ENCODE data around the gene RTP4.

Gene RTP4, protein sequence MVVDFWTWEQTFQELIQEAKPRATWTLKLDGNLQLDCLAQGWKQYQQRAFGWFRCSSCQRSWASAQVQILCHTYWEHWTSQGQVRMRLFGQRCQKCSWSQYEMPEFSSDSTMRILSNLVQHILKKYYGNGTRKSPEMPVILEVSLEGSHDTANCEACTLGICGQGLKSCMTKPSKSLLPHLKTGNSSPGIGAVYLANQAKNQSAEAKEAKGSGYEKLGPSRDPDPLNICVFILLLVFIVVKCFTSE
- total RNA-seq, result 11.2 to 21.9 reads per million in 2 donors

DNA sequence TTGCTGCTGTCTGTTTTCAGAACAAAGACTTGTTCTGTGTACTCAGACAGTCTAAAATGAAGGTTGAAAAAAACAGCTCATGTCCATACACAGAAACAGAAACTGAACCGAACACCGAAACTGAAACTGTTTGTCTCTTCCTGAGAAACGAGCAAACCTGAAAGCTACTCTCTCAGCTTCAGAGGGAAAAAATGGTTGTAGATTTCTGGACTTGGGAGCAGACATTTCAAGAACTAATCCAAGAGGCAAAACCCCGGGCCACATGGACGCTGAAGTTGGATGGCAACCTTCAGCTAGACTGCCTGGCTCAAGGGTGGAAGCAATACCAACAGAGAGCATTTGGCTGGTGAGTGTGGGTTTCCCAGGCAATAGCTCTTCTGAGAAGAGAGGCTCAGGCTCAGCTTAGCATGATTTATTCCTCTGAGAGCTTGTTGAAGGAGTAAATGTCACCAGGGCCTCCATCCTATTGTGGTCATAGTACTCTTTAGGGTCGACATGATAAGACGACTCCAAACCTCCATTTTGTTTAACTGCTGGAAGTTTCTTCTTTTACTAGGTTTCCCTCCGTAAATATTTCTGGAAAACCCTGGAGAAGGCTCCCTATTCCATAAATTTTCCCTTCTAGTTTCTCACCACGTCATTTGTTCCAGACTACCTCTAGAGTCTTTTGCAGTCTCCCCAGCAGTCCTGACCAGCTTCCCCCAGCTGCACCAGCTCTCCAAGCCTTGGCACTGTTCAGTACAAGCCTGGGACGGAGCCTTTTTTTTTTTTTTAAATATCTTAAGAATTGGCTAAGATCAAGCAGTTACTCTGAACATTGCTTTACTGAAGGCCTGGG, at the start of gene RTP4:
Gene RTP4 (plus strand): TSS at position 135 of the 838 bp plus-strand sequence. CDS start 57 bp downstream, at position 192.
- no peak for DNase-seq

DNA sequence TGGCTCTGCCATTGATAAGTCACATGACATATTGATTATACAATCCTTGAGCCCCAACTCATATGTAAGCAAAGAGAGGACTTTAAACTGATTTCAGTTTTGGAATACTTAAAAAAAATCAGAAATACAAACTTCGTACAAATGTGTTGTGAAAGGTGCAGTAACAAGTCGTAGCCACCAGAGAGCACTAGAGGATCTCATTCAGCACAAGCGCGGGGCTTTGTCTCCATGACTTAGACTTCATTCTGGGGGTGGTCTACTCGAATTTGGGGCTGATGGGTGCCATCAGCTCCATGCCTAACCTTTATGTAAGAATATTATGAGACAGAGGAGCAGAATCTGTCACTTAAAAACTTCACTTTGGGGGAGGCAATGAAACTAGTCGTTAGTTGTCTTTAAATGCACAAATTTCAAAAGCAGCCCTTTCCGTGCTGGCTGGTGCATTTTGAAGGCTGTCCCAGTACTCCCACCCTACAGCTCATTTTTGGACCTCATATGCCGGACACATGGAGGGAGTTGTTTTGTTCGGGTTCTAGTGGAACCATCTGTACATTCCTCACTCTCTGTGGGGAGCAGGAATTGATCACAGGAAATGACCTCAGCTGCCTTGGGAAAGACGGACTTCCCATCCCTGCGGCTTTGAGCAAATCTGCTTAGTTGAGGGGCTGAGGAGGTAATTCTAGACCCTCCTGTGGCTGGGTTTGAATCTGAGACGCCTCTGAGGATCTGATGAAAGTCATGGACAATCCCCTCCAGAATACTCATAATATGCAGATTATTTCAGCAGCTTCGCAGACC, 49.2 kb upstream of the RTP4 start:
- no peak for DNase-seq

DNA sequence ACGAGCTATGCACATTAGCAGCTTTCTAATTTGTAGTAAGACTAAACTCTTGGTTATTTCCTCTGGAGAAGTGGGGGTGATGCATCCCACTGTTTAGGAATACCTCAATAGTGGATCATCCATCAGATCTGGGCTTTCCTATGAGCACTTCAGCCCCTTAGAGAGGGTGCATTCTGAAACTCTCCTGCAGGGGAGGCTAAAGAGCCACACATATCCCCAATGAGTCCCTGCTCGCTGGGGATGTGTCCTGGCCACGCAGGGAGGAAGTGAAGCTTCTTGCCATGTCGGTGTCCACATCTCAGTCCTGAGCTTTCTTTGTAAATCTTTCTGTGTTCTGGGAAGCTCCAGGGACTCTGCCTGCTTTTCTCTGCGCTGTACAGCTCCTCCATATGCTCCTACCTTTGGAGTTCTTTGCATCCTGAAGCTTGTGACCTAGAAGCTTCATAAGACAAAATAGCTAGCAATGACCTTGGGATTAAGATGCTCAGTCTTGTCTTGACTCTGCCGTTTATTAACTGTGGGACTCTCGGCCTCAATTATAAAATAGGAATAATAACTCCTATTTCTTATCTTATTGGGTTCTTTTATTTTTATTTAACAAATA, 48.4 kb upstream of the RTP4 start:
- DNase-seq, result no peak

DNA sequence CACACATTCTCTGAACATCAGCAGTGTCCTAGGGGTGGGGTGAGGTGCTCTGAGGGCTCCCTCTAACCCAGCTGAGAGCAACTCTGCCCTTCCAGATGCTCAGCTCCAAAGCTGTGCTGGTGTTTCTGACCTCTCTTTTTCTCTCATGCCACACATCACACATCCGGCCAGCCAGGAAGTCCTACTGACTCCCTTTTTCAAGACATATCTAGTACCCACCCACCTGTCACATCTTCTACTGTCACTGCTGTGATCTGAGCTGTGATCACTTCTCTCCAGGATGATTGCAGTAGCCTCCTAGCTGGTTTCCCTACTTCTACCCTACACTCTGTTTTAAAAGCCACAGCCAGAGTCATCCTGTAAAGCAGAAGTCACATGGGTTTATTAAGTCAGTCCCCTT, 46.4 kb upstream of the RTP4 start:
- no peak for DNase-seq

DNA sequence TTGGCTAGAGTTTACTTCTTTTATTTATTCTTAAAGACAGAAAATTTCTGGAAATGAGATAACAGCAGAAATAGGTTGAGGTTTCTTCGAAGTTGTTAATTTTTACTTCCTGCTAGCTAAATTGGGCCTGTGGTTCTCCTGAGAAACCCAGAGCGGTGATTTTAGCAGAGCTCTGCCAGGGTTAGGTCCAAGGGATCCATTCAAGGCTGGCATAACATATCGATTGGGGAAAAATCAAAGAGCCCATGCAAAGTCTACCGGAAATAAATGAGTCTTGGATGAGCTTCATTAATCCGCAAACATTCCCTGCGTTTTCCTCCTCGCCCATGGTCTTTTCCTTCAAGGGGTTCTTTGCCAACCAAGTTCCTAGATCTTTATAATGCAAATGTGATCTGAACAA, 45.9 kb upstream of the RTP4 start:
- DNase-seq, result no peak

DNA sequence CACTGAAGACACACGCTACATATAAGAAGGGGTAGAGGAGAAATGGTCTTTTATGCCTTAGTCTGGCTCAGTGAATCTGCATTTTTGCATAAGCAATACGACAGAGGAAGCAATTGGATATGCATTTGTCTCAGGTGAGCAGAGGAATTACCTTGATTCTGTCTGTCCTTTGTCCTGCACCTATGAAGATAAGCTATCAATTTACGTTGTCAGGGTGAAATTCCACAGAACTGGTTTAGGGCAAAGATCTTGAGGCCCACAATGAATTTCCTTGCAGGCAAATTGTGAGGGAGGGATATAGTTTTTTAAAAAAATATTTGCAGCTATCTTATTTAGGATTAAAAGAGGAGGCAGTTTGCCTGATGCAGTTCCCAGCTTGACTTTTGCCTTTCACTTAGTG, 45.1 kb upstream of the RTP4 start:
- no peak for DNase-seq

DNA sequence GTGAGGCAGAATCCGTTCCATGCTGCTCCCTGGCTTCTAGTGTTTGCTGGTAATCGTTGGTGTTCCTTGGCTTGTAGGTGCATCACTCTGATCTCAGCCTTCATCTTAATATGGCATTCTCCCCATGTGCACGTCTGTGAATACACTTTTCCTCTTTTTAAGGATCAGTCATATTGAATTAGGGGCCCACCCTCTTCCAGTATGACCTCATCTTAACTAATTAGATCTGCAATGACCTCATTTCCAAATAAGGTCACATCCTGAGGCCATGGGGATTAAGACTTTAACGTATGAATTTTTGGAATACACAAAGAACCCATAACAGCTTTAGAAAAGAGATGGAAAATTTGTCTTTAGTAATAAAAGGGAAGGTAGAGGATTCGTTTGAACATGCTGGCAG, 42.6 kb upstream of the RTP4 start:
- no peak for DNase-seq

DNA sequence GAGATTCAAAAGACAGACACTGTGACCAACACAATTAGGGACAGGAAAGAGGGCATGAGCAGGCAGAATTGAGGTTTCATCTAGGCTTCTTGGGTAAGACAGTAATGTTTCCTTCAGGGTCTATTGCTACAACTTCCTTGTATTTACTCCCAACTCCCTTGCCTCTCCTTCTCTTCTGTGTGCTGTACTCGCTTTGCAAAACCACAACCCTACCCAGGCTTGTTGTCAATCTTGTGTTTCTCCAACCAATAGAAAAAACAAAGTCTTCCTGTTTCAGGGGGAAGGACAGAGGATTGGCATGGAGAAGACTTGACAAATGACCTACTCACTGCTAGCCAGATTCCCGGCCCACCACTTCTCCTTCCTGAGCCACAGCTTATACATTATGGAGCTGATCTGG, 40.3 kb upstream of the RTP4 start:
- no peak for DNase-seq

DNA sequence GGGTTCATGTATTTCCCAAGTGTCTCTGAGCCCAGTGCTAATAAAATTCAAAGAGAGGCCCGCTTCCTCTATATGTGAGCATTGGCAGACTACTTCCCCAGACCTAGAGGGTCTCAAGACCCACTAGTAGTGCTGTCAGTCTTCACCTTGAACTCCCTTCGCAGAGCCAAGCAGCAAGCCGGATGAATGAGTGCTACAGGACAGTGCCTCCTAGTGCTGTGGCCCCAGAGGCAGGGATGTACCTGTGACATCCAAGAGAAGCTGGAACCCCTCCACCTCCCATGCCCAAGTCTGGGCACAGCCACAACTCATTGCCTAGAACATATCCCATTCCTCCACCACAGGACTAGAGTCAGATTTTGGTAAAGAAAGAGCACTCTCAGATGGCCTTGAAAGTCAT, 39.5 kb upstream of the RTP4 start:
- DNase-seq, result no peak

DNA sequence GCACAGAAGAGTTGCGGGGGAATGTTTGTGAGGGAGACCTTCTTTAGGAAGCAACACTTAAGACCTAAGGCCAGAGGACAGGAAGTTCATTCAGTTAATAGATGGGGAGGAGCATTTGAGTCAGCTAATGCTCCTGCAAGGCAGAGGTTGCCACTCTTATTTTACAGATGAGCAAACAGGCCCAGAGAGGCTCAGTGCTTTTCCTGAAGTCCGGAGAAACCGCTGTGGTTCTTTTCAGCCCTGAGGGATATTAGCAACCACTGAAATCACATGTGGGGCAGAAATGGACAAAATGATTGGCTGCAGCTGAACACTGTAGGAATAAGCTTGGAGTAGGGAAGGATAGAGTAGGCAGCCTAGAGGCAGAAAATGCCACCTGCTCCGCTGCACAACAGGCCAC, 33.3 kb upstream of the RTP4 start:
- no peak for DNase-seq

DNA sequence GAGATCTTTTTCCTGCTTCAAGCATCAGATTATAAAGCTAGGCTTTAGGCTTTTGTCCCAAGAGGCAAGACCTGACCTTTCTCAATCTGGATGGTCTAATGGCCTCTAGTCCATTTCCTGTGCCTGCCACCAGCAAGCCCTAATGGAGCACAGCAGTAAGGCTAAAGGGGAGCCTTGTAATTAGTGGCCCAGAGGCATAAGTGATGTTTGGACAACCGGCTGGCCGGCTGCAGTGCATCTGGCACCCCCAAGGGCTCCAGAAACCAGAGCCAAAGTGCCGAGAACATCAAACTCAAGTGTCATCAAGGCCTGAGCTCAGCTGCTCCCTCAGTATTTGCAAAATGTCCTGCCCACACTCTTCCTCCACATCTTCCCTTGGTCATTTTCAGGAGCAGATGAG, 31.9 kb upstream of the RTP4 start:
- no peak for DNase-seq

DNA sequence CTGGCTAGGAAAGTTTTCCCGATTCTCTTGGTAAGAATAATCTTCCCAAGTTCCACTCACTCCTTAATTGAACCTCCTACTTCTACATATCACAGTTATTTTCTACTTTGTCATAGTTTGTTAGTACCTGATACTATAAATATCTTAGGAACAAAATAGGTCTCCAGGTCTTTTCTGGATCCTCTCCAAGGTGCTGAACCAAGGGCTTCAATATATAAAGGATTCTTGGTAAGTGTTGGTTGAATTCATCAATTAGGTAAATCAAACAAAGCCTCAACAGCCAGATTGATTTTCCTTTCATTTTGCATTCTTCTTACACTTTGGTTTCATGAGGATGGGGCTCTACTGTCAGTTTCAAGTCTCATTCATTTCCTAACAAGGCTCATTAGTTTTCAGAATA, 27.6 kb upstream of the RTP4 start:
- DNase-seq, result no peak

DNA sequence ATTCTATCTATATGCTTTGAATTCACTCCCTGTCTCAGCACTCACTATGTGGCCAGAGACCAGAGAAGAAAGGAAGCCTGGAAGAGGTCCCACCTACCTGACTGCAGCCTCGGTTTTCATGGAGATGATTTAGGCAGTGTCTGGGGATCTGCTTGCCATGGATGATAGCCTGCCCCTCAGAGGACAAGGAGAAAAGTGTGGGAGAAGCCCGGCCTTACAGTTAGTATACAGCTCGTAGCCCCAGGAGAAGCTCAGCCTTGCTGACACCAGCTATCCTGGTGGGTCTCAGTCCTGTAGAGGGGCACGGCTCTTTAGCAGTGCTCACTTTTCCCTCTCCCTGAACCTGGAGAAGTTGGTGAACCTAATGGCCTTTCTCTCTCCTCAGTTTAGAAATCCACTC, 25.9 kb upstream of the RTP4 start:
- DNase-seq, result no peak

DNA sequence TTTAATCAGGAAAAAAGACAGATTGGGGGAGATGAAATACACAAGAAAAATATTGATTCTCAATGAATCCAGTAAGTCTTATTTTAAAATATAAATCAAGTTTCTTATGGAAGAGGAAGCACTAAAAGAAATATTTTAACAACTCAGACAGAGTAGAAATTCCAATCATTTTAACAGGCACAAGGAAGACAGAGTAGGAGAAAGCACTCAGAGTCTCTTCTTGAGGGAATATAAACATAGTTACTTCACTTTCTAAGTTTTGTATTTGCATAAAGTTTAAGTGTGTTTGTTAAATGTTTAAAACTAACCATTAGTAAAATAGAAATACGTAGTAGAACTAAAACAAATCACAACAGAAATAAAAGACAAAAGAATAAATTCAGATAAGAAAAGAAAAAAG, 24.5 kb upstream of the RTP4 start:
- no peak for DNase-seq

DNA sequence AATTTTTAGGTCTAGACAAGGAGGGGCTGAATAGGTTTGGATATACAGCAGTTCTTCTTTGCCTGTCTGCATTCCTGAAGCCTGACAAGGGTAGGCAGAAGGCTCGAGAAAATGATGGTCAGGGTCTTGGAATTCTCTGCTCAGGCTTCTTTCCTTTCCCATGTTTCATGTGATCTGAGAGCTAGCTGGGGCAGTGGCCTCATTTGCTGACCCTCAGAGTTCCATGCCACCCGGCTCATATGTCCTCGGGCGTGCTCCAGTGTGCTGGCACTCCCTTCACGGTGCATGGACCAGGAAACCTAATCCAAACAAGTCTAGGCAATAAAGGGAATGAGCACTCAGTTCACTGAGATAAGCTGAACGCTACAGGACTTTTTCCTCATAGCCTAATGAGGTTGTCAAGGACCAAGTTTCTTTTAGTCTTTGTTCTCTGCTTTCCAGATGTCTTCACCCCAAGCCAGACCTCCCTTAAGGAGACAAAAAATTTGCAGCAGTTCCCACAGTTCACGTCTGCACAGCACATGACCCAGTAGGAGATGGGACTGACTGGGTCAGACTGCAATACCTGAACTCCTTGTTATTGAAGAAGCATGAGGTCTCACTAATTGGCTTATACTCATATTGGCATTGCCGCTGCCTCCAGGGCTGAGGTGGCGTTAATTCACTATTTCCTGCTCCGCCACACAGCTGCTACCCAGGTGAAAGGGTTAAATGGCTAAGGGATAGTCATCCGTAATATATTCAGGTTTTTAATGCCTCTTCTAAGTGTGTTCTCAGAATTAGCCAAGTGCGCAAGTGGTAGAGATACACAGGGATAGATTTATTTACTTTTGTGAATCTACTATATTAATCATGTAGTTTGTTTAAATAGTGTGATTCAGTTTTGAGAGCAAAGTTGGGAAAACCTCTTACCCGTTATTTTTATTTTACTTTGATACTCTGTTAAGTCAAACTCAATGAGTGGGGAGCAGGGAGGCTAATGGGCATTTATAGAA, 15.3 kb upstream of the RTP4 start:
- DNase-seq, result no peak

DNA sequence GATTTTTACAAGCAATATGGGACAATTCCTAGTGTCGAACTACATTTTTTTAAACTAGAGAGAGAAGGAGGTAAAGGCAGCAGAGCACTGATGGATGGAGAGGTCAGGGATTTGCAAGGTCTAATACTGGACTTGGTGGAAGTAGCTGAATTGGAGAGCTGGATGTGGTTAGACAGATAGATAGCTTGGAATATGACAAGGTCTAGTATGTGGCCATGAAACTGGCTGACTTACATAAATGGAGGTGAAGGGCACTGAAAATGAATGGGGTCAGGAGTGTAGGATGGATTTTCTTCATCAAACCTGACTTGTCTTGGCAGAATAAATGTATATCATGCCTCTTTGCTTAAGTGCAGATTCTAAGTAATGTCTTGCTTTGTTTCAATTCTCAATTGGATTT, 10.1 kb upstream of the RTP4 start:
- no peak for DNase-seq

DNA sequence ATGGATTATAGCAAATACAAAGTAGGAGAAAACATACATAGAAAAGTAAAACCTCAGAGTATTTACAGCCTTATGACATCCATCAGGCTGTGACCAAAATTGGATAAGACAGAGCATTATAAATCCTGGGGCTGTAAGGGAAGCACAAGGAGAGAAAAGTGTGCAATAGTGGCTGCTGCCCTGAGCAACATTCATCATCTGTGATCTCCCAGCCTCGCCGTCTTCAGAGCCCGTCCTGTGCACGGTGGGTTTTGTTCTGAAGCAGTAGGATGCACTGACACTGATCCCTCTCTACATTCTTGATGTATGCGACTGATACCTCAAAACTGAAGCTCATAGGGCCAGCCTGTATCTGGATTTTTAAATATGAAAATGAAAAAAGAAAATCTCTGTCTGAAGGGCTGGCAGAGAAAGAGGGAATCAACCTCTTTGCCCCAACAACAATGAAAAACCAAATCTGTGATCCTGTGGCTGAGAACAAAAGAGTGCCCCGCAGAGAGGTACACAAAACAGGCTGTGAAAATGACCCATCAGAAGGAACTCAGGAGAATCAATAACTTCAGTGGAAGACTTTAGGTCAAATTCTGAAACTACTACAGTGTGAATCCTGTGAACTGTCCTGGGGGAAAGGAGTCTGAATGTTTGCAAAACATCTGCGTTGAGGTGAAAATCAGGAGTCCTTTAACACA, 8.2 kb upstream of the RTP4 start:
- no peak for DNase-seq

DNA sequence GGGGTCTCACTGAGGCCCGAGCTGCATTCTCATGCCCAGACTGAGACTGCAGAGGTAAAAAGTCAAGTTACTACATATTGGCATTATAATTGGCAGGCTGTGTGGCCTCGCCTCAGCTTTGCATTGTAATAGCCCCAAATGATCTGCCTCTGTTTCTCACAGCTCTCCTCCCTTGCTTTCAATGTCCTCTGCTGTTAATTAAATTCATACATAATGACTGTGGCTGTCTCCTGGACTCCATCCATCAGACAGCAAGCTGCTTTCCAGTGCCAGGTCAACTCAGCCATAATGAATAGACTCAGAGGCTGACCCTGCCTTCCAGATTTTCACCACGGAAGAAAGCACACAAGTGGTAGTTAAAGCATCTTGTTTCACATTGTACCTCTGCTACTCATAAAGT, 7.6 kb upstream of the RTP4 start:
- no peak for DNase-seq

DNA sequence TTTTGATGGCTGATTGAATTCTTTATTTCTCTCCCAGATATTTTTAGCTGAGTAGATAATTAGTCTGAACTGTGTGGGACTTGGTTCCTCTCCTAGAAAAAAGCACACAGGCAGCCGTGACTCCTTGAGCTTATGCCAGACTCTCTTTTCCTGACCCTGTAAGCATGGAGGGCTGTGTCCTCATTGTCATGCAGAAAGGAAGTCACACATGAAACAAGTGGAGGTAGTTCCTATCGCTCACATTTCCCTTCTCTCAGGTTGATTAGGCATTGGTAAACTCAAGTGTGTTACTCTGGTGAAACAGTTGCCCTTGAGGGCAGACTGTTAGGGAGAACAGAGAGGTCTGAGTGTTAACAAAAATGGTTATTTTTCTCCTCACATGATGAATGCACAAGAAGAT, 6.3 kb upstream of the RTP4 start:
- DNase-seq, result no peak

DNA sequence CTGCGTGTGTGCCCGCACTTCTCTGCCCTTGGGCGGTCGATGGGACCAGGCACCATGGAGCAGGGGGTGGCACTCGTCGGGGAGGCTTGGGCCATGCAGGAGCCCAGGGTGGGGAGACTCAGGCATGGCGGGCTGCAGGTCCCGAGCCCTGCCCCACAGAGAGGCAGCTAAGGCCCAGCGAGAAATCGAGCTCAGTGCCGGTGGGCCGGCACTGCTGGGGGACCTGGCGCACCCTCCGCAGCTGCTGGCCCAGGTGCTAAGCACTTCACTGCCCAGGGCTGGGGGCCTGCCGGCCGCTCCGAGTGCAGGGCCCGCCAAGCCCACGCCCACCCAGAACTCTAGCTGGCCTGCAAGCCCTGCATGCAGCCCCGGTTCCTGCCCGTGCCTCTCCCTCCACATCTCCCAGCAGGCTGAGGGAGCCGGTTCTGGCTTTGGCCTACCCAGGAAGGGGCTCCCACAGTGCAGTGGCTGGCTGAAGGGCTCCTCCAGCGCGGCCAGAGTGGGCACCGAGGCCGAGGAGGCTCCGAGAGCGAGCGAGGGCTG, 553 bp upstream of the RTP4 start:
- no peak for DNase-seq

DNA sequence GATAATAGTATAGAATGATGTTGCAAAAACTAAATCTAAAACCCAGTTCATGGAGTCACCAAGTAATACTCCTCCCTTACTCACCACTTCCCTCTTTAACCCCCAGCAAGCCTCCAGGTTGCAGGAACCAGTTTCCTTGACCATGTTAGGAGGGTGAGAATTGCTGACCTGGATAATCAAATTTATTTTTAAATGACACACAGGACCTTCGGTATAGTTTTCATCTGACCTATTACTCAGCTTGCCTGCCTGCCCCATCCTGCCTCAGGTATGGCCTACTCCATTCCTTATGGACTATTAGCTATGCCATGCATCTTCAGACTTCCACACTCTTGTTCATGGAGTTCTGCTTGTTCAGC, 883 bp downstream of the RTP4 start:
- DNase-seq, result no peak

Data from activated gamma-delta T cell (primary cell).